Right kidney (tissue), 1 donor: ENCODE results near the gene CCNG2.
A peak's percentile ranks its signal among the peaks of the same experiment; 100 is the strongest.

Experiments used
- DNase-seq: peaks from one replicate; pipeline ENCODE4 v3.0.0-alpha.2; 2016

CCNG2 gene

DNA sequence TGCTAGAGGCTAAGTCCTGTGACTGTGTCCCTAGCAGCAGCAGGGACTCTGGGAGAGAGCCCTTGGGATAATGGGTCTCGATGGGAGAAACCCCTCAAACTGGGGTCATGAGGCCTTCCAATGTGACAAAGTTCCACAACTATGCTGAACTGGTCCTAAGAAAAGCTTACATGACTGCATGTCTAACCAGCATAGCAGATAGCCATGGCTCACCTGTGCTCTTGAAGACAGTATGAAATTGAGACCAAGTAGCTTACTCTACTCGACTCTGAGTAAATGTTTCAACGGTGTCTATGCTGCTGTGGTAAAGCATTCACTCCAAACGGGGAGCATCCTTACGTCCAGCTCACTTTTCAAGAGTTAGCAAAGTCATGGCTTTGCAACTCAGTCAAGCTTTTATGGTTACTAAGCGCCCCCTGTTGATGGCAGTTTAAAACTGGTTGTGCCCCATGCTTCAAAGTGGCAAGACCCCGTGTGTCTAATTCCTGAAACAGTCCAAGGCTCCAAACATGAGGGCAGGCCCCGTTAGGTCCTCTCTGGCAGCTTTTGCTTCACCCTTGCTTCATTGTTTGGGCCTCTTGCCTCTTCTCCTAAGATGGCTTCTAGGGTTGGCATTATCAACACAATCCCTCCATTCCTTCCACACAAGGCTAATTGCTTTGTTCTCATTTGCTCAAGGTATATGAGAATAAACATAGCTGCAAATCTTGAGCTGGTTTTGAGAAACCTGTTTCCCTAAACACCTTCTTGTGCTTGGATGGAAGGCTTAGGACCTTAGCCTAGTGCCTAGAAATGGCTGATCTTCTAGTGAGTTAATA is 46.6 kb downstream of the CCNG2 start:
- DNase-seq: peak; percentile 48

- no peak for DNase-seq
Measured at GRCh38 chr4:77204621-77205020, 47.6 kb downstream of the CCNG2 start.

GRCh38 chr4:77209012-77209411 is 52.0 kb downstream of the CCNG2 start:
- no peak for DNase-seq

- no peak for DNase-seq
Measured at GRCh38 chr4:77209936-77210335, 52.9 kb downstream of the CCNG2 start.

GRCh38 chr4:77215107-77215506 is 58.1 kb downstream of the CCNG2 start:
- DNase-seq: no peak

- DNase-seq: no peak
Measured at GRCh38 chr4:77217526-77217925, 60.5 kb downstream of the CCNG2 start.

DNA sequence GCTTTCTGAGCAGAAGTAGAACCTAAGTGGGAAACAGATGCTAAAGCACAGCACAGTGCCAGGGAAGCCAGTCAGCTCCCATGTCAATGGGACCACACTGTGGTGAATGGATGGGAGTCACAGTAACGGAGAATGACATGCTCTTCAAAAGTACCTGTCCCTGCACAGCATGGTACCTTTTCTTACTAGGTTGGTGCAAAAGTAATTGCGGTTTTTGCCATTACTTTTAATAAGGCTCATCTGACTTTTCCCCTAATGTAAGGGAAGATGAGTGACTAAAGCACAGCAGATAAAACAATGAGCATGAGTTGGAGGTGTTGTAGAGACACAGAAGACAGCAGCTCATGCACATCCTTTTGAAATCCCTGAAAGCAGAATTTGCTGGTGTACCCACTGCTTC is 62.3 kb downstream of the CCNG2 start:
- no peak for DNase-seq
